ENCODE data around the gene GRAMD1A.

GRCh38 chr19:35051796-35052195 is 51.7 kb downstream of the GRAMD1A start:
- TF ChIP-seq CTCF (IDR thresholded peaks at IDR 0.05; ENCODE audit: low read depth, low read length) (no peak), POLR2A (IDR thresholded peaks at IDR 0.05; ENCODE audit: extremely low read depth, insufficient read length) (no peak), MYC (IDR thresholded peaks at IDR 0.05; ENCODE audit: low read depth, low read length) (no peak)

All from NB4 (cell line).